NCI-H69 (cell line): Measurements from ENCODE around the gene SYVN1.
"Not testable (repeated sequence)": the region's sequence is repeated elsewhere in the genome, so short reads cannot be mapped to it uniquely, and the experiment has no call there.

Experiments
- DNase-seq: peaks from one replicate; lab custom pipeline; 2025; lab: John Stamatoyannopoulos, UW

Gene SYVN1

DNA sequence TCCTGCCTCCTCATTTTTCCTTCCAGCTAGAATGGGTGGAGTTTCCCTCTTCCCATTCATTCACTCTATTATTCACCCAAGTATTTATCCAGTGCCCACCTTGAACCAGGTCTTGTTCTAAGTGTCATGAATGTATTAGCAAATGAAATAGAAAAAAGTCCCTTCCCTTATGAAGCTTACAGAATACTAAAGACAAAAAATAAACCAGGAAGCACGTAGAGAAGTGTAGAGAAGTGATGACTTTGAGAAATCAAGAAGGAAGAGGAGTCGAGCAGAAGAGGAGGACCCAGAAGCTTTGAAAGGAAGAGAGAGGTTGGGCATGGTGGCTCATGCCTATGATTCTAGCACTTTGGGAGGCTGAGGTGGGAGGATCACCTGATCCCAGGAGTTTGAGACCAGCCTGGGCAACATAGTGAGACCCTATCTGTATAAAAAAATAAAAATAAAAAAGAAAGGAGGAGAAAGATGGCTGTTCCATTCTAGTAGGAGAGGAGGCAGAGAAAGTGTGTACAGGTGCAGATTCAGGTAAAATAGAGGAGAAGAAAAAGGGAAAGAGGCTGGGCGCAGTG, 17.1 kb upstream of the SYVN1 start:
- DNase-seq: no peak

GRCh38 chr11:65150509-65151299, 16.4 kb upstream of the SYVN1 start:
- peak; percentile 91 for DNase-seq

- DNase-seq: not testable (repeated sequence)
Observed at GRCh38 chr11:65150131-65150508, 15.8 kb upstream of the SYVN1 start.

DNA sequence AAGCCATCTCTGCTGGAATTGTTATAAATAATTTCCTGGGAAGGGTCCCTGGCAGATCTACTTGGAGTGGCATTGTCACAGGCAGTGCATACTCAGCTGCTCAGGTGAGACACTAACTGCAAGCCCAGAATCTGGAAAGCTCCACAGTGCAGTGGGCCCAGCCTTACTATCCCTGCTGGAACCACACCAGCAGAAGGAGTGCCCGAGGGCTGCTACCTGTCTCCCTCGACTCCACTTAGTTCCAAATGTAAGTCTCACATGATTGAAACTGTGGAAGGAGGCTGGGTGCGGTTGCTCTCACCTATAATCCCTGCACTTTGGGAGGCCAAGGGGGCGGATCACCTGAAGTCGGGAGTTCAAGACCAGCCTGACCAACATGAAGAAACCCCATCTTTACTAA, 14.3 kb upstream of the SYVN1 start:
- no peak for DNase-seq

- no peak for DNase-seq
Observed at GRCh38 chr11:65147352-65148075, 13.2 kb upstream of the SYVN1 start.

GRCh38 chr11:65141896-65142494, 7.7 kb upstream of the SYVN1 start:
- no peak for DNase-seq

GRCh38 chr11:65136515-65137096, 2.3 kb upstream of the SYVN1 start:
- no peak for DNase-seq

- peak; percentile 51 for DNase-seq
Observed at GRCh38 chr11:65135633-65136145, 1.4 kb upstream of the SYVN1 start.

DNA sequence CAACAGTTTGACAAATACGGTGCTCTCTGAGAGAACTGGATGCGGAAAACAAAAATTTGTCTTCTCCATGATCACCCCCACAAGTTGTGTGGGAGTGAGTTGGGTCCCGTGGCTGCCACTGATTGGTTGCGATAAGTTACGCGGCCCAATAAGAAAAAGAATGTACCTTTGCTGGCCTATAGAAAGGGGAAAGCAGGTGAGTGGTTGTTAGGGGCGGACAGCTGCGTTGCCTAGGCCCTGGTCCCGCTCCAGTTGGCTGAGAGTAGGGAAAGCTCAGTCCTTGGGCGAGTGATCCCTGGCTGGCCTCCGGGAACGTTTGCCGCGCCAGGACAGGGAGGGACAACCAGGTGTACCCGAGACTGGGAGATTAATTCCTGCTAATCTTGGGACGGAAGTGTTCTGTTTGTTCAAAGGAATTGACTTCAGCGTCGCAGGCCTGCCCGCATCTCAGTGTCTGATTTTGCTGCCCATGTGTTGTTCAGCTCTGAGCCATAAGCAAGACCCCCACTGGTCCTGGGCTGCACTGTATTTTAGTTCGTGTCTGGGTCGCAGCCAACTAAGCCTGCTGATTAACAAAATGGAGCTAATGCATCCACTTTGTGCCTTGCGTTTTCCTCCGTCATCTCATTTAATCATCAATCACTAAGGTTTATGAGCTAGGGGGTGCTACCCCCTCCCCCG, 773 bp upstream of the SYVN1 start:
- peak; percentile 99 for DNase-seq

- peak; percentile 35 for DNase-seq
Observed at GRCh38 chr11:65133724-65134123, 595 bp downstream of the SYVN1 start.

DNA sequence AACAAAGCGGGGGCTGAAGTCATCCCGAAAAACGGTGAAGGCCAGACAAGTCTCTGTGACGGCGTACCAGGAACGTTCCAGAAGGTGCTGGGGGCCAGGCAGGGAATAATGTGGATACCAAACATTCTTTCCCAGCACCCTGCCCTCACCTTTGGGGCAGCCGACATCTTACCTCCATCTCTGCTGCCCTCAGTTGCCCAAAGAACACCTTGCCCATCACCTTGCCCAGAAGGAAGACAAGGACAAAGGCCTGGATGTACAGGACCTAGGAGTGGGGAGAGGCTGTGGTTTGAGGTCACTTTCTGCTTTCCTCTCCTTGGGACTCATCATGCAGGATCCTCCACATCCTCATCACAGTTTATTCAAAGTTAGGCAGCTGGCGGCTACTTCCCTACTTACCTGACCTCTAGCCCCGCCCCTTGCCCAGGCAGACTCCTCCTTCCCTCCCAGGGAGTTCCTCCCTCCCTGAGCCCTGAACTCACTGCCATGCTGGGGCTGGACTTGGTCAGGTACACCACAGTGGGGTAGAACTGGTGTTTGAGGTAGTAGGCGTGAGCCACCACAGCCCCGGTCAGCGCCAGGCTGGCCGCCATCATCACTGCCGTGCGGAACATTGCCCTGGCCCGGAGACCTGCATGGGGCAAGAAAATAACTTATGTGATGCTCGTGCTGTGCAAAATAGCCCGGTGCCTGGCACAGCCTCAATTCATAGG, 1.2 kb downstream of the SYVN1 start:
- DNase-seq: peak; percentile 46

GRCh38 chr11:65132238-65132987, 1.9 kb downstream of the SYVN1 start:
- no peak for DNase-seq

GRCh38 chr11:65131895-65132237, 2.5 kb downstream of the SYVN1 start:
- no peak for DNase-seq

DNA sequence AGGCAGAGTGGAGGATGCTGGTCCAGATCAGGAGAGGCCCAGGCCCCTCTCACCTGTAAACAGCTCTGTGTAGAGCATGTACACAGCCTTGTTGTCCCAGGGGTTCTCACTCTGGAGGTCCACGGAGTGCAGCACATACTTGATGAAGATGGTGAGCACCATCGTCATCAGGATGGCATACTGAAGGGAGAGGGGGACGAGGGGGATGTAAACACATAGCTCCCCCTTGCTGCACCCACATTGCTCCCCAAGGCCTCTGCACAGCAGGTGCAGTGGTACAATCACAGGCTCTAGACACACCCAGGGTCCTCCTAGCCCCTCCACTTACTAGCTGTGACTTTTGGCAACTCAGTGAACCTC, 2.9 kb downstream of the SYVN1 start:
- no peak for DNase-seq

DNA sequence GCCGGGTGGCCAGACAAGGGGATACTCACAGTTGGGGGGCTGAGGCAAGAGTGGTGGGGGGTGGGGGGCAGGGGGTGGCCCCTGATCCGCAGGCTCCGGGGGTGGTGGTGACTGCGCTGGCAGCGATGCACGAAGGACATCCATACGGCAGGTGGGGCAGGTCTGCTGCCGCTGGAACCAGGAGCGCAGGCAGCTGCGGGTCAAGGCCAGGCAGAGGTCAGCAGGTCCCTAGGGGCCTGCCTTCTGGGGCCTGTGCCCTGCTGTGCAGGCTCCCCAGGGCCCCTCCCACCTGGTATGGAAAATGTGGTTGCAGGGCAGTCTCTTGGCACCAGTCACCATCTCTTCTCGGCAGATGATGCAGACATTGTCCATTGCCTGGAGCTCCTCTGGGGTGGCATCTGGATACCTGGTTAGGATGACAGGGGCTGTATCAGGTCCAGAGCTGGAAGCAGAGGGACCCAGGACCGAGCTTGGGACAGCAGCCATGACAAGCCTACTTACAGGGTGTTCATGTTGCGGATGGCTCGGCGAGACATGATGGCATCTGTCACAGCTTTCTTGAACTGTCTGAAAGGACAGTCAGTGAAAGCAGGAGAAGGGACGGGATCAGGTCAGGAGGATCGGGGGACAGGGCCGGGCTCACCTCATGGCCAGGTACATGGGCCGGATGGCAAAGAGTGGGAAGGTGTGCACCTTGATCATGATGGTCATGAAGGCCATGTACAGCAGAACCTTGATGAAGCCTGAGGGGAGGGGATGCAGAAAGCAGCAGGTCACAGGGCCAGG, 3.5 kb downstream of the SYVN1 start:
- no peak for DNase-seq

GRCh38 chr11:65129649-65130441, 4.5 kb downstream of the SYVN1 start:
- no peak for DNase-seq

DNA sequence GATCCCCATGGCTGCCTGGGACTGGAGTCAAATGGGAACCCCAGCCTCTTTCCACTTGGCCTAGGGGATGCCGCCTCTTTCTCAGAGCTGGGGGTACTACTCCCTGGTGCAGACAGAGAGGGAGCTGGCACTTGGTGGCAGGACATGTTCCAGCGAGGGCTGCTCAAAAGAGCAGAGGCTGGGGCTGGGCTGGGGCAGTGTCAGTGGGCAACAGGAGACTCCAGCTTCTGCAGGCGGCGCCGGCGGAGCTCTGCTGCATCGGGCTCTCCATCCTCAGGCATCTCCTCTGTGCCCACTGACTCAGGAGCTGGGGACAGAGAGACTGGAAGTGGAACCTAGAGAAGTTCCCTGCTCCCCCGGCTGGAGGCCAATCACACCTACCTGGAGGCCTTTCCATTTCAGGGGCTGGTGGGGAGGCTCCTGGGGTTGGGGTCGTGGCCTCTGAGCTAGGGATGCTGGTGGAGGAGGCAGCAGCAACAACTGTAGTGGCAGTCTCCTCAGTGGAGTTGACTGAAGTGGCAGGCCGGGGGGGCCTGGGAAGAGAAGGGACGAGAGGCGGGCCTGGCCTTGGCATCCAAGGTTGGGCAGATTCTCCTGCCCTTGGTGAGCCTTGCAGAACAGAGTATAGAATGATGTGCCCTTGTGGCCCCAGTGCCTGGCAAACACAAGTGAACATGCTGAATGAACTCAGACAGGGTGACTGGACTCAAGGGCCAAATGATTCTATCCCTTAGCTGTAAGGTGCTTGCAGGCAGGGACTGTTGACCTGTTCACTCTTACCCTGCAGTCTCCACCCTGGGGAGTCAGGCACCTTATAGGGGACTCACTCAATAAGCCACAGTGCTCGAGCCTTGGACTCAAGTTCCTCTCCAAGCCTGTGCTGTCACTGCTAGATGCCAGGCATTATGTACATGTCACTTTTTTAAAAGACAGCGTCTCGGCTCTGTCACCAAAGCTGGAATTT, 5.9 kb downstream of the SYVN1 start:
- DNase-seq: no peak
